Heart left ventricle (tissue), 13 donors: Measurements from ENCODE around the gene COX7A2L.

Experiments used
- CTCF ChIP-seq, 12 donors: fragments of 200-600 bp; sonication (generic) in 4 of 12; IDR thresholded peaks; one replicate each; pipeline versions ENCODE4 v1.5.0 to v1.8.0; 2018 to 2022; ENCODE audit warnings: antibody characterized with exemption in 12 of 12, mild to moderate bottlenecking in 5 of 12
- POLR2A ChIP-seq, 2 donors: fragments of 450-650 bp; IDR thresholded peaks; one replicate each; pipeline ENCODE4 v1.6.1; 2017; ENCODE audit warnings: antibody characterized with exemption in 2 of 2, mild to moderate bottlenecking in 2 of 2, moderate library complexity in 2 of 2
- donor health status: ischemic (EF 13 %, LVEDD 7.1; RV severe dilation, severe dysfunction).
- donor health status: DM: no; HTN: yes; CAD: no.
- donor health status: DM: no; HTN: no; CAD: no.
- donor health status: ischemic (EF 25% LVEDD 6.9; RV normal size, moderate dysfunction).
- donor health status: ischemic (EF 25% LVEDD 5.7; RV mildly dilated, moderate dysfunction).
- donor health status: ischemic (EF 35%, LVEDD 5.7; RV mildly dilated, moderate dysfunction).
- donor health status: nonischemic (EF 11% LVEDD 7.7; RV severe dilation, severe dysfunction).
- donor health status: DM: yes; HTN: yes; CAD: no.
- donor health status: PGD.
- donor health status: ischemic (EF 29% LVEDD 5.4; RV normal size, mild dysfunction).
- donor health status: nonischemic (EF 23%, LVEDD 6.1; RV moderate dilation, normal function).

GRCh38 chr2:42366411-42366810 lies 5.4 kb upstream of the COX7A2L start:
- TF ChIP-seq POLR2A (IDR thresholded peaks at IDR 0.05) = no peak
- TF ChIP-seq CTCF (IDR thresholded peaks at IDR 0.05) = no peak
